Stimulated activated CD4-positive, alpha-beta T cell treated with anti-CD3 and anti-CD28 coated beads, Interleukin-12 subunit alpha, Interleukin-12 subunit beta, amount 100 ng/mL, for 48 hours (primary cell): ENCODE data around the gene ZSCAN21.
"Not testable (repeated sequence)": the region's sequence is repeated elsewhere in the genome, so short reads cannot be mapped to it uniquely, and the experiment has no call there.

Experiments
- DNase-seq, 3 donors: peaks; one replicate each; pipeline ENCODE4 v3.0.0-alpha.2; 2020; ENCODE audit warnings: low read depth in 2 of 3, low spot score in 1 of 3

Gene ZSCAN21

GRCh38 chr7:100049441-100050291, at the start of gene ZSCAN21:
Gene ZSCAN21 (plus strand): TSS chr7:100049774. CDS start chr7:100057007, 7,233 bp downstream.
- peak; percentile 63 to 80 (median 75) for DNase-seq

- no peak for DNase-seq
These were observed 49.3 kb upstream of the ZSCAN21 start for GRCh38 chr7:100000239-100000638.

- no peak for DNase-seq
These were observed 45.6 kb upstream of the ZSCAN21 start for GRCh38 chr7:100003711-100004661.

GRCh38 chr7:100007887-100008286, 41.7 kb upstream of the ZSCAN21 start:
- no peak for DNase-seq

GRCh38 chr7:100008525-100008924, 41.0 kb upstream of the ZSCAN21 start:
- DNase-seq = no peak

- not testable (repeated sequence) for DNase-seq
These were observed 39.6 kb upstream of the ZSCAN21 start for GRCh38 chr7:100009952-100010351.

GRCh38 chr7:100010901-100011300, 38.7 kb upstream of the ZSCAN21 start:
- DNase-seq = no peak

- DNase-seq = no peak
These were observed 38.1 kb upstream of the ZSCAN21 start for GRCh38 chr7:100011516-100011915.

GRCh38 chr7:100012385-100013327, 36.9 kb upstream of the ZSCAN21 start:
- not testable (repeated sequence) for DNase-seq

- DNase-seq = peak in 2 of 3 donors; percentile 15 to 40
These were observed 36.3 kb upstream of the ZSCAN21 start for GRCh38 chr7:100013328-100013676.

- DNase-seq = peak; percentile 70 to 80 (median 75)
These were observed 34.1 kb upstream of the ZSCAN21 start, which contains the start of gene ZKSCAN1 for GRCh38 chr7:100015232-100016214. Gene ZKSCAN1 (plus strand): TSS chr7:100015596. CDS start chr7:100023507, 7,911 bp downstream.

GRCh38 chr7:100016215-100016901, 33.2 kb upstream of the ZSCAN21 start:
- no peak for DNase-seq

- no peak for DNase-seq
These were observed 32.3 kb upstream of the ZSCAN21 start for GRCh38 chr7:100017300-100017699.

GRCh38 chr7:100017875-100018274, 31.7 kb upstream of the ZSCAN21 start:
- DNase-seq = no peak

- no peak for DNase-seq
These were observed 29.7 kb upstream of the ZSCAN21 start for GRCh38 chr7:100019908-100020307.

GRCh38 chr7:100021297-100021696, 28.3 kb upstream of the ZSCAN21 start:
- no peak for DNase-seq

- DNase-seq = no peak
These were observed 27.0 kb upstream of the ZSCAN21 start for GRCh38 chr7:100022621-100023020.

GRCh38 chr7:100023526-100023925, 26.0 kb upstream of the ZSCAN21 start:
- DNase-seq = no peak
